HG02571 (cell line): Measurements from ENCODE around the gene YBX3.

ENCODE experiments used
- ATAC-seq: cut with Tn5 transposase; IDR thresholded peaks from one replicate; pipeline ENCODE4 v1.9.1; 2021; ENCODE audit warnings: mild to moderate bottlenecking, moderate library complexity; ENCODE audit not compliant: unreplicated experiment

Gene YBX3

GRCh38 chr12:10672231-10672868 lies 50.8 kb downstream of the YBX3 start:
- no peak for ATAC-seq

GRCh38 chr12:10669533-10669932 lies 53.6 kb downstream of the YBX3 start:
- ATAC-seq = no peak

GRCh38 chr12:10668526-10668925 lies 54.6 kb downstream of the YBX3 start:
- ATAC-seq = no peak

- ATAC-seq = no peak
Measured at GRCh38 chr12:10667581-10667980, 55.5 kb downstream of the YBX3 start.

GRCh38 chr12:10664499-10664898 lies 58.6 kb downstream of the YBX3 start:
- no peak for ATAC-seq

GRCh38 chr12:10663869-10664268 lies 59.3 kb downstream of the YBX3 start:
- ATAC-seq = no peak

- ATAC-seq = no peak
Measured at GRCh38 chr12:10661338-10661737, 61.8 kb downstream of the YBX3 start.

- no peak for ATAC-seq
Measured at GRCh38 chr12:10654003-10654402, 69.1 kb downstream of the YBX3 start.

GRCh38 chr12:10652192-10652591 lies 70.9 kb downstream of the YBX3 start:
- no peak for ATAC-seq
